A549 (cell line): ENCODE results near the gene OR2T27. TPM values are rescaled to one million over a fixed set of nuclear protein-coding genes. Genes with fewer than 3 reads are reported as not detected.
"Not testable (repeated sequence)": the region's sequence is repeated elsewhere in the genome, so short reads cannot be mapped to it uniquely, and the experiment has no call there.

Source experiments
- ATAC-seq, 2 experiments: fragments of 200-7000 bp in 1 of 2; fragments of >200 bp in 1 of 2; cut with Nextera tagmentation in 1 of 2; cut with Tn5 transposase in 1 of 2; 3 replicates each; pipeline versions ENCODE4 v1.8.0 to v1.9.1; 2018 to 2020; ENCODE audit warnings: mild to moderate bottlenecking in 1 of 2, moderate library complexity in 1 of 2
- CTCF ChIA-PET: fragments of 300-600 bp; sonication (Branson Sonifier 250); formaldehyde crosslinking; extraction: SDS; loops from one replicate; lab custom pipeline; 2021; ENCODE audit warnings: antibody characterized with exemption, inconsistent platforms; lab: Yijun Ruan, JAX
- POLR2A ChIA-PET: fragments of 350-600 bp; formaldehyde crosslinking; extraction: SDS; loops from one replicate; lab custom pipeline; 2021; ENCODE audit warnings: antibody characterized with exemption, inconsistent platforms; lab: Yijun Ruan, JAX
- DNase-seq, 2 experiments: peaks; one replicate each; pipeline versions ENCODE4 v3.0.0 to v3.0.0-alpha.2; 2011 to 2016; ENCODE audit warnings: low read depth in 1 of 2, low spot score in 1 of 2
- FAIRE-seq: peaks from 2 replicates; lab custom pipeline; 2011; peaks lifted over from hg19 to GRCh38; lab: Jason Lieb, UNC
- H3K27ac ChIP-seq, 2 experiments: fragments of >200 bp; sonication (Bioruptor Twin); formaldehyde crosslinking; 3 replicates each; pipeline ENCODE4 v1.5.1; 2016 to 2017
- H3K4me1 ChIP-seq: fragments of >200 bp; sonication (Bioruptor Twin); formaldehyde crosslinking; 3 replicates; pipeline ENCODE4 v1.6.1; 2016
- H3K4me2 ChIP-seq: fragments of >200 bp; sonication (Bioruptor Twin); formaldehyde crosslinking; 3 replicates; pipeline ENCODE4 v1.6.1; 2016
- H3K4me3 ChIP-seq: fragments of >200 bp; sonication (Bioruptor Twin); formaldehyde crosslinking; 3 replicates; pipeline ENCODE4 v1.5.1; 2016
- H3K9me3 ChIP-seq: fragments of >200 bp; sonication (Bioruptor Twin); formaldehyde crosslinking; 3 replicates; pipeline ENCODE4 v1.6.1; 2016
- CEBPB ChIP-seq, 2 experiments: fragments of >200 bp in 1 of 2; sonication (Bioruptor Twin) in 1 of 2; formaldehyde crosslinking in 1 of 2; IDR thresholded peaks; 2 replicates each; pipeline ENCODE4 v1.6.1; 2012 to 2016
- CTCF ChIP-seq: fragments of >200 bp; sonication (Bioruptor Twin); formaldehyde crosslinking; IDR thresholded peaks from 3 replicates; pipeline ENCODE4 v1.5.1; 2016
- FOXS1 ChIP-seq: fragments of 250-450 bp; sonication (Bioruptor Pico); IDR thresholded peaks from 2 replicates; pipeline ENCODE4 v1.5.0; 2020; ENCODE audit warnings: mild to moderate bottlenecking, moderate library complexity
- HOXB13 ChIP-seq: fragments of 250-450 bp; sonication (Bioruptor Pico); IDR thresholded peaks from 2 replicates; pipeline ENCODE4 v1.5.0; 2020; ENCODE audit warnings: low read depth, mild to moderate bottlenecking, moderate library complexity
- HOXB5 ChIP-seq: fragments of 250-450 bp; sonication (Bioruptor Pico); IDR thresholded peaks from 2 replicates; pipeline ENCODE4 v1.5.0; 2020; ENCODE audit warnings: mild to moderate bottlenecking, moderate library complexity
- KDM1A ChIP-seq: fragments of 200-600 bp; sonication (generic); IDR thresholded peaks from 2 replicates; pipeline ENCODE4 v1.6.1; 2016; ENCODE audit warnings: low read depth, mild to moderate bottlenecking
- MAZ ChIP-seq: fragments of 150-350 bp; IDR thresholded peaks from 2 replicates; pipeline ENCODE4 v1.6.1; 2014; ENCODE audit warnings: antibody characterized with exemption, low read depth, low read length, borderline replicate concordance
- NFE2L2 ChIP-seq: fragments of 150-350 bp; conservative IDR thresholded peaks from 2 replicates; pipeline ENCODE4 v1.6.1; 2014; ENCODE audit warnings: low read length
- NR3C1 ChIP-seq: fragments of >200 bp; sonication (Bioruptor Twin); formaldehyde crosslinking; IDR thresholded peaks from 3 replicates; pipeline ENCODE4 v1.6.1; 2017
- RAD21 ChIP-seq, 2 experiments: fragments of >200 bp in 1 of 2; sonication (Bioruptor Twin) in 1 of 2; formaldehyde crosslinking in 1 of 2; IDR thresholded peaks in 1 of 2; conservative IDR thresholded peaks in 1 of 2; 2 replicates in 1 of 2; 3 replicates in 1 of 2; pipeline ENCODE4 v1.6.1; 2012 to 2018; ENCODE audit warnings: inconsistent platforms in 1 of 2
- RARB ChIP-seq: fragments of 250-450 bp; sonication (Bioruptor Pico); IDR thresholded peaks from 2 replicates; pipeline ENCODE4 v1.8.0; 2021; ENCODE audit warnings: mild to moderate bottlenecking, moderate library complexity
- WGBS: methylation state at CpG from one replicate; pipeline ENCODE4 v1.1.6; 2017; ENCODE audit errors: missing lambda C conversion rate; 5-methylcytosine and 5-hydroxymethylcytosine counted together
- polyA minus RNA-seq: library from RNA; depleted of rRNA, polyadenylated mRNA; stranded (reverse); fragments of >200 nt; gene quantifications from 2 replicates; pipeline ENCODE4 v1.2.3, GENCODE V29; 2011; rRNA and poly(A)+ RNA removed
- polyA plus RNA-seq, 4 experiments: library from polyadenylated mRNA; depleted of rRNA in 3 of 4; stranded (reverse); fragments of >200 nt; fragmentation: RNase III in 1 of 4; extraction: RNeasy Plus Mini Kit Qiagen cat#74134 plus additional on column Dnase treatment in 1 of 4; gene quantifications; 2 replicates in 3 of 4; 3 replicates in 1 of 4; pipeline ENCODE4 v1.2.3, GENCODE V29; 2011 to 2017
- TF ChIP-seq, protein P1 (sequence below): IDR thresholded peaks from 2 replicates; pipeline ENCODE4 v1.6.1; 2012; ENCODE audit warnings: low read depth, borderline replicate concordance
- TF ChIP-seq, protein P2 (sequence below): fragments of 150-350 bp; IDR thresholded peaks from 2 replicates; pipeline ENCODE4 v1.6.1; 2014; ENCODE audit warnings: low read depth, mild to moderate bottlenecking, low read length
- TF ChIP-seq, protein P3 (sequence below): IDR thresholded peaks from 2 replicates; pipeline ENCODE4 v1.6.1; 2012

The OR2T27 gene, protein sequence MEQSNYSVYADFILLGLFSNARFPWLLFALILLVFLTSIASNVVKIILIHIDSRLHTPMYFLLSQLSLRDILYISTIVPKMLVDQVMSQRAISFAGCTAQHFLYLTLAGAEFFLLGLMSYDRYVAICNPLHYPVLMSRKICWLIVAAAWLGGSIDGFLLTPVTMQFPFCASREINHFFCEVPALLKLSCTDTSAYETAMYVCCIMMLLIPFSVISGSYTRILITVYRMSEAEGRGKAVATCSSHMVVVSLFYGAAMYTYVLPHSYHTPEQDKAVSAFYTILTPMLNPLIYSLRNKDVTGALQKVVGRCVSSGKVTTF
- polyA plus RNA-seq (2011; rRNA removed) (not detected in 2 replicates), polyA plus RNA-seq (2017; fragmentation: RNase III; extraction: RNeasy Plus Mini Kit Qiagen cat#74134 plus additional on column Dnase treatment) (not detected in 3 replicates), polyA minus RNA-seq (not detected in 2 replicates)
- not detected in 2 replicates for polyA plus RNA-seq (2012; cell fraction: cytosol; rRNA removed)
- not detected in 2 replicates for polyA plus RNA-seq (2012; cell fraction: nucleus; rRNA removed)

DNA sequence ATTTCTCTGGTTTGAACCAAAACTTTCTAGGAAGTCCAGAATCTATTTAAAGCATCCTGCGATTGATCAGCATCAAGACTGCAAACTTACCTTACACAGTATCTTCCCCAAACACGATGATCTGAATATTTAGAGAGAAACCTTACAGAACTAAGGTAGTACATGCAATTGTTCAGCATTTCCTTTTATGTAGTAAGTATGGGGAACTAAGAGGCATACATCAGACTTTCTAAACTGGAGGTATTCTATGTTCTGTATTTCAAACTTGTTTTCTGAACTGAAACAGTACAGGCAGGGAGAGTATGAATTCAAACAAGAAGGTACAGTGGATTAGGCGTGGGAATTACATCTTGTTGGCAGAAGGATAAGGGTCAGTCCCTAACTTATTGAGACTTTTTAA lies at the start of gene OR2T27:
Gene OR2T27, minus strand, starts transcription at position 175 of the 400 bp plus-strand sequence. CDS start 4,644 bp downstream, outside the sequence.
- H3K4me2 ChIP-seq, H3K4me1 ChIP-seq, DNase-seq, H3K27ac ChIP-seq, POLR2A ChIA-PET, CTCF ChIA-PET, H3K9me3 ChIP-seq, ATAC-seq, FAIRE-seq, H3K4me3 ChIP-seq: not testable (repeated sequence)
- 0% methylated on average over 2 of the region's 3 CpGs for WGBS

DNA sequence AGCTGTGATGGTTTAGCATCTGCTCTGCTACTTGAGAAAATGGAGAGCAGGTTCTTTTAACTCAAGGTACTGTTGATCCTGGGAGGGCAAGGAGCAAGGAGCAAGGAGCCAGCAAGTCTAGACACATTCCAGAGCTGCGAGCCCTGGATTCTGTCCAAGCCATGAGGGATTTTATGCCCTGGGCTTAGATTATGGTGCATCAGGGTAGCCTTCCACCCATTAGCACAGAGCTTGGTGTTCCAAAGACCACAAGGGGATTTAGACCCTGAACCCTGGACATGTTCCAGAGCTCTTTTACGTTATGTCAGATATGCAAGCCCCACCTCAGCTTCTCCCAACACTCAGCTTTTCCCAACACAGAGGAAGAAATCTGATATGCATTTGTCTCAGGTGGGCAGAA lies 49.3 kb upstream of the OR2T27 start:
- H3K9me3 ChIP-seq: no peaks in the 10 kb centered on the region; the same call in 2 of the 3 replicates
- POLR2A ChIA-PET: no interaction called here
- H3K4me3 ChIP-seq: no peak overlapping the region
- no peak for DNase-seq
- no peak for ATAC-seq
- H3K4me1 ChIP-seq: no peaks in the 10 kb centered on the region
- TF ChIP-seq, protein P1, sequence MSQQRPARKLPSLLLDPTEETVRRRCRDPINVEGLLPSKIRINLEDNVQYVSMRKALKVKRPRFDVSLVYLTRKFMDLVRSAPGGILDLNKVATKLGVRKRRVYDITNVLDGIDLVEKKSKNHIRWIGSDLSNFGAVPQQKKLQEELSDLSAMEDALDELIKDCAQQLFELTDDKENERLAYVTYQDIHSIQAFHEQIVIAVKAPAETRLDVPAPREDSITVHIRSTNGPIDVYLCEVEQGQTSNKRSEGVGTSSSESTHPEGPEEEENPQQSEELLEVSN: no peak
- TF ChIP-seq MAZ (no peak), HOXB13 (CRISPR knock-in tag) (no peak), NR3C1 (no peak), NFE2L2 (no peak), RARB (no peak), HOXB5 (no peak), FOXS1 (CRISPR knock-in tag) (no peak), KDM1A (no peak)
- TF ChIP-seq, all 56 proteins: peak for 0
- no peak overlapping the region for H3K27ac ChIP-seq
- FAIRE-seq: no peak
- H3K4me2 ChIP-seq: no peak overlapping the region
- CTCF ChIA-PET: no interaction called here
- WGBS: 3% methylated on average over 2 of the region's 2 CpGs

GRCh38 chr1:248703674-248704073 lies 48.3 kb upstream of the OR2T27 start:
- DNase-seq (no peak), FAIRE-seq (no peak), ATAC-seq (no peak)
- WGBS: 7% methylated on average over 2 of the region's 2 CpGs
- TF ChIP-seq, protein P2, sequence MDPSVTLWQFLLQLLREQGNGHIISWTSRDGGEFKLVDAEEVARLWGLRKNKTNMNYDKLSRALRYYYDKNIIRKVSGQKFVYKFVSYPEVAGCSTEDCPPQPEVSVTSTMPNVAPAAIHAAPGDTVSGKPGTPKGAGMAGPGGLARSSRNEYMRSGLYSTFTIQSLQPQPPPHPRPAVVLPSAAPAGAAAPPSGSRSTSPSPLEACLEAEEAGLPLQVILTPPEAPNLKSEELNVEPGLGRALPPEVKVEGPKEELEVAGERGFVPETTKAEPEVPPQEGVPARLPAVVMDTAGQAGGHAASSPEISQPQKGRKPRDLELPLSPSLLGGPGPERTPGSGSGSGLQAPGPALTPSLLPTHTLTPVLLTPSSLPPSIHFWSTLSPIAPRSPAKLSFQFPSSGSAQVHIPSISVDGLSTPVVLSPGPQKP: no peak
- TF ChIP-seq HOXB5: no peak
- no peak for TF ChIP-seq CEBPB (IDR thresholded peaks at IDR 0.05)
- peak; percentile 24; the same call in 2 of the 3 replicates for TF ChIP-seq CTCF
- TF ChIP-seq RAD21 (conservative IDR thresholded peaks at IDR 0.05 in 1 of 2, IDR thresholded peaks at IDR 0.05 in 1 of 2): peak; percentile 27 to 31; a peak in 3 of 5 replicates
- H3K9me3 ChIP-seq: no peaks in the 10 kb centered on the region; the same call in 2 of the 3 replicates
- no peak overlapping the region for H3K4me3 ChIP-seq
- H3K4me1 ChIP-seq: no peaks in the 10 kb centered on the region
- CTCF ChIA-PET: interaction anchor here (0.9 kb wide), 1 partner anchor 152 kb away, joined by 3 read pairs; no protein-coding TSS in a partner anchor
- no peak overlapping the region for H3K4me2 ChIP-seq
- H3K27ac ChIP-seq: no peak overlapping the region
- POLR2A ChIA-PET: no interaction called here

GRCh38 chr1:248702714-248703113 lies 47.4 kb upstream of the OR2T27 start, which contains the start of gene OR14I1:
TSS of gene OR14I1 (minus strand) at chr1:248702766.
- H3K9me3 ChIP-seq: no peaks in the 10 kb centered on the region; the same call in 2 of the 3 replicates
- FAIRE-seq (no peak), ATAC-seq (no peak), DNase-seq (no peak)
- CTCF ChIA-PET: interaction anchor here (1.1 kb wide), 1 partner anchor 10 kb away, joined by 3 read pairs; no protein-coding TSS in a partner anchor
- no peak within 1 kb of the TSS for H3K4me3 ChIP-seq
- TF ChIP-seq, protein P3, sequence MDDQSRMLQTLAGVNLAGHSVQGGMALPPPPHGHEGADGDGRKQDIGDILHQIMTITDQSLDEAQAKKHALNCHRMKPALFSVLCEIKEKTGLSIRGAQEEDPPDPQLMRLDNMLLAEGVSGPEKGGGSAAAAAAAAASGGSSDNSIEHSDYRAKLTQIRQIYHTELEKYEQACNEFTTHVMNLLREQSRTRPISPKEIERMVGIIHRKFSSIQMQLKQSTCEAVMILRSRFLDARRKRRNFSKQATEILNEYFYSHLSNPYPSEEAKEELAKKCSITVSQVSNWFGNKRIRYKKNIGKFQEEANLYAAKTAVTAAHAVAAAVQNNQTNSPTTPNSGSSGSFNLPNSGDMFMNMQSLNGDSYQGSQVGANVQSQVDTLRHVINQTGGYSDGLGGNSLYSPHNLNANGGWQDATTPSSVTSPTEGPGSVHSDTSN: no peak
- TF ChIP-seq HOXB13 (CRISPR knock-in tag): no peak
- 0% methylated on average over 1 of the region's 1 CpG for WGBS
- no peak within 1 kb of the TSS for H3K27ac ChIP-seq
- no peak within 1 kb of the TSS for H3K4me2 ChIP-seq
- H3K4me1 ChIP-seq: no peaks in the 10 kb centered on the region
- POLR2A ChIA-PET: no interaction called here
